NCI-H146 treated with DMSO at 0.1 percent for 48 hours (cell line): ENCODE measurements around the gene CACNA2D2.
A peak's percentile ranks its signal among the peaks of the same experiment; 100 is the strongest.

Source experiments
- DNase-seq: peaks from one replicate; lab custom pipeline; 2025; ENCODE audit not compliant: unreplicated experiment; lab: John Stamatoyannopoulos, UW

The CACNA2D2 gene

DNA sequence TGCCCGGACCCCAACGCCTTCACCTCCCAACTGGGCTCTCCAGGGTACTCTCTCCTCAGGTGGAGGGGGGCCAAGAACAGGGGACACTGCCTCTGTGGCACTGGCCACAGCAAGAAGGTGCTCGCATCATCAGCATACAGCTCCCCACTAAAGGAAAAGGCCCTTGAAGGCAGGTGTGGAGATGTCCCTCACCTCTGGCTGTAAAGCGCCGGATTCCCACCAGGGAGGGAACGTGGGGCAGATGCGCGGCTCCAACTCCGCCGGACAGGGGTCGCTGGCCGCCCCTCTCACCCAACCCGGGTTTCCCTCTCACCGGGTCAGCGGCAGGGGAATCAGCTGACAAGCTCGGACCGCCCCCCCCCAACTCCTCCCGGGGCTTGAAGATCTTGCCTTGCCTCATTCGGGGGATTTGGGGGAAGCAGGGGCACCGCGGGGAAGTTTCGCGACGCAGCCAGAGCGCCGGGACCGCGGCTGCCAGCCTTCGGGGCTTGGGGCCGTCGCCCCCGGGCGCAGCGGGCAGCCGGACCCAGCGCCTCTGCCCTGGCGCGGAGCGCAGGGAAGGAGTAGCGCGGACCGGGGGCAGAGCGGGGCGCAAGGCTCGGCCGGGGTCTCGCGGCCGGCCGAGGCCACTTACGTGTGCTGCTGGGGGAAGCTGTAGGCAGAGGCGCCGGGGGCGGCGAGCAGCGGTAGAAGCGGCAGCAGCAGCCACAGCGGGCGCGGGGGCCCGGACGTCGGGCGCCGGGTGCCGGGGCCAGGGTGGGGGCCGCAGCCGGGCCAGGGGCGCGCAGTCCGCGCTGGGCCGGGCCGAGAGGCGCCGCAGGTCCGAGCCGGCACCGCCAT lies 630 bp downstream of the CACNA2D2 start:
- DNase-seq, result no peak

DNA sequence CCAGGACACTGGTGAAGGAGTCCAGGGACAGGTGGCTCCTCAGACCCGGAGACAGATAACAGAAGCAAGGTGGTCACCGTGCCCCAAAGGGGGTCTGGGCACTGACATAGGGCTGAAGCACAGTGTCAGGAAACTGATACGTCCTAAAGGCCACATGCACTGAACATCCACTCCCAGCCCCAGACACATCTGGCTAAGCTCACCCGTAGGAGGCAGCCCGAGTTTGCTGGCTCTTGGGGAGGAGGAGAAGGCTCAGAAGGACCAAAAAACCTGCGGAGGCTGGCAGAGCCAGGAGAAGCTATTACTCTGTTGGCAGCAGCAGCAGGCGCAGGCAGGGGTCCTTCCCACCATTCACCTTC lies 1.2 kb downstream of the CACNA2D2 start:
- no peak for DNase-seq

DNA sequence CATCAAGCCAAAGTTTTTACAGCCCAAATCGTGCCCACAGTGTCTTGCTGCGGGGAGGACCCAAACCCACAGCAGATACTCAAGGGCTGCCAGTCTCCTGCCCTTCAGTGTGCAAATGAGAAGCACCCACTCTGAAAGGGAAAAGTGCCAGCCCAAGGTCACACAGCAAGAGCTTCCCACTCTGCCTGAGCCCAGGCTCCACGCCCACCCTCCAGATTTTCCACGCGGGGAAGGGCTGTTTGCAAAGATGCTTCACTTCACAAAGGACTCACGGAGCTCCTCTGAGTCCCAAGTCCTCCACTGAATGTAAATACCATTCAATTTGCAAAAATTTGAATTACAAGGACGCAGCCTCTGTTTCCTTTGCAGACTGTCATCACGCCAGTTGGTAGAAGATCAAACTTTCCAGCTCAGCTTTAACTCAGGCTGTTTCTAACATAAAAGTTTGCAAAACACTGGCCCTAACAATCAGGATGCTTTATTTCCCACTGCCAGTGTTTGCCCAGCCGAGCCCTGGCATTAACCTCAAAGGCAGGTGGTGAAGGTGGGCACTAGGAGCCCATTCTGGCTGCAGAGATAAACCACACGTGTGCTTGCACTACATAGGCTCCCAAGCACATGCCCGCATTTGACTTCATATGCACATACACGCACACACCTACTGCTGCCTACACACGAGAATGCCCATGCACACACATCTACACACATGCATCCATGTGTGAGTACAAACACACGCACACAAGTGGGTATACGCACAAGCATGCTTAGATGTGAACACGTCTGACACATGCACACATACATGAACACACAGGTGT lies 7.6 kb downstream of the CACNA2D2 start:
- no peak for DNase-seq

DNA sequence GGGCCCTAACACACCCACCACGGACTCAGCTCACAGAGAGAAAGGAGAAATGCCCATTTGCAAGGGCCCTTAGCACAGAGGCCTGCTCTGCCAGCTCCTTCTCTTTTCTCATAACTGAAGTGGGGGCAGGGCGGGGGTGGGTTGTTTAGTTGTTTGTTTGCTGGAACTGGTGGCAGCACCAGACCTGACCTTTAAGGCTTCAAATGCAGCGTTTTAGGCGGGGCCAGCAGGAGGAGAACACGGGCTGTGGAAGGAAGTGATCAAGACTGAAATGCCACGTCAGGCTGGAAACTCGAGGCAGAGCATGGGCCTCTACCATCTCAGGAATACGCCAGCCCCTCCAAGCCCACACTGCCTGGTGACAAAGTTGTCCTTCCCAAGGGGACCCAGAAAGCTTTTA lies 9.3 kb downstream of the CACNA2D2 start:
- DNase-seq, result no peak

DNA sequence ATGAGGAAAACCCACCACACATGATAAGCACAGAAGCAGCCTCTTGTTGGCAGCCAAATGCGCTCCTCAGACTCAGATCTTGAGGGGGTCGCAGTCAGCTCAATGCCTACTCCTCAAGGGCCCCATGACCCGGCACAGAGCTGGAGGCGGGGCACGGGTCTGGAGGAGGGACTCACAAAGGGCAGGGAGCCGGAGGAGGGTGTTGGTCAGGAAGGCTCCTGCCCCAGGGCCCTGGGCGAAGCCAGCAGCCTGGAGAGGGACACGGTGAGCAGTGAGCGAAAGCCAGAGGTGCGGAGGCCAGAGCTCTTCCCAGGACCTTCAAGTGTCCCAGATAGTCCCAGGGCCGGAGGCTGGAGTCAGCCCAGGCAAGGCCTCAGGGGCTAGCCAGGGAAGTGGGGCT lies 9.8 kb downstream of the CACNA2D2 start:
- DNase-seq, result no peak

DNA sequence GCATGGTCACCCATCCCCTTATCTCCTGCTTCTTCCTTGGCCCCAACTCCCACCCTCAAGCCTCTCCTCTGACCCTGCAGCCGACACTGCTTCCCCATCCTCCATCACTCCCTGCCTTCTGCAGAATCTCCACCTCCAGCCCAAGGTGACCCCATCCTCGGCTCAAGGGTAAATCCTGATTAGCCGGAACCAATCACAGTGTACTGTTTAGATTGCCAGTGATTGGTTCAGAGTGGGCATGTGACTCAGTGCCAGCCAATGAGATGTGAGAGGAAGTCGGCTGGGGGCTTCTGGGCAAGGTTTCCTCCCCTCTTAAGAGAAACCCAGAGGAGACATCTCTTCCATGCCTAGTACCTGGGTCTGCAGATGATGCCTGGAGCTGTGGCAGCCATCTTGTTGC lies 10.3 kb downstream of the CACNA2D2 start:
- no peak for DNase-seq

DNA sequence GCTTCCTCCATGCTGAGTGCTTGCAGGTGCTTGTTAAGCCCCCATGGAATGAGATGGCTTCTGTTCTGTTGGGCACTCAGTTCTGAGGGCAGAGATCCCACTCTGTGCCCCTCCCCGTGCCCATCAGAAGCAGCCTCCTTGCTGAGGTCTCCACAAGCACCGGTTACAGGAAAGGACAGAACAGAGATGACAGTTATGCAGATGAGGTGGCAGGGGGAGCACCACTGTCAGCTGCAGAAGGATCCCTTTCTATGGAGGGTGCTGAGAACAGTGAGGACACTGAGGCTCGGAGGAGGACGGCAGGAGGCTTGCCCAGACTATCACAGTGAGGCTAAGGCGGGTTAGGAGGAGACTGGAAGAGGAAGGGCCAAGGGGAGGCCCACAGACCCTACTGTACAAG lies 12.4 kb downstream of the CACNA2D2 start:
- DNase-seq, result no peak

DNA sequence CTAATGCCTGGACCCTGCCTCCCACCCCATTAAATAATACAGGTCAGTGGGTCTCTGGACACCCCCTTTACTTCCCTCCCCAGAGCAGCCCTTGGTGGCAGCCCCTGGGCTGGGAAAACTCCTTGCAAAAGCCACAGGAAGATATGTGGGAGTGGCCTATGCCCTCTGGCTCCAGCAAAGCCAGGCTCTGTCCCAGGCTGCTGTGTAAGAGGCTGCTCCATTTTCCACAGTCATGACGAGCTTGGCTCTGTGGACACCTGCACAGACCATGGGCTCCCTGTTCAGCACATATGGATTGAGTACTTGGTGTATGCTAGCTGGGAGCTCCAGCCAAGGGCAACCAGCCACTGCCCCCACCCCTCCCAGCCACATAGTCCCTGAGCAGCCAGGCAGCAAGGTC lies 13.0 kb downstream of the CACNA2D2 start:
- DNase-seq, result no peak

DNA sequence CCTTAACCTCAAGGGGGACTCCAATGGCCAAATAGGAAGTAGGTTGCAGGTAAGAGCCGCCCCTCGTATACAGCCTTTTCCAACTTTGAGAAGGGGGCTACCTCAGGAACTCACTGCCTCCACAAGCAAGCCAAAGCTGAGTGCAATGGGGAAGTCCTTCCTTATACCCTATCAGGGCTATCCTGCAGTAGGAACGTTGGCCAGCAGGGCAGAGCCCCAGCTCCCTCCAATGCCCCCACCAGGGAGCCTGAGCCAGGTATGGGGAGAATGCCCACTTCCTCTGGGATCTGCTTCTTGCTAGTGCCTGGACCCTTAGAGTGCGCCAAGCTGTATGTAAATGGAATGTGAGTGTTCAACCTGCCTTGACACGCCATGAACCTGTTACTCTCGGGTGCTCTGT lies 16.3 kb downstream of the CACNA2D2 start:
- no peak for DNase-seq

DNA sequence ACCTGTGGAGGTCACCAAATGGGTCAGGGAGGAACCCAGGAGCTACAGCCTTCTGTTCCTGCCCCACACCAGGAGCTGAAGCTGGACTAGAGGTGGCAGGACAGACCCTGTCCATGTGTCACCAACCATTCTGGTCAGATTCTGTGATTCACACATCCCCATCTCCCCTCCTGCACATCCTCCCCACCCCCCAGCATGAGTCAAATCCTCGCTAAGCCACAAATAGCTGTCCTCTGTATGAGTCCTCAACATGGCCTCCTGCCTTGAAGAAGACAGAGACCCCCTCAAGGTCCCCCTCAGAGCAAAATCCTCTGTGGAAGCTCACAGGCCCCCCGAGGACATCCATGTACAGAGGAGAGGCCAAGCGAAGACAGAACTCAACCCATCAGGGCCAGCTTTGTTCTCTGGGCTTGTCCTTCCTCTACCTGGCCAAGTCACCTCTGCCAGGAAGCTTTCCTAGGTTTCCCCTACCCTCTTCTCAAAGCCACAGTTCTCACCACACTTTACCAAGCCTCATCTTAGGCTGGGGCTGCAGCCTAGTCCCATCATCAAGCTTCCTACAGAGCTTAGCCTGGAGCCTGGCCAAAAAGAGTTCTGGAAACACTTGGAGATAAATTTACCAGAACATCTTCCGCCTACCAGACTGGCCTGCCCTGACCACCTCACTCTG lies 17.1 kb downstream of the CACNA2D2 start:
- DNase-seq, result no peak

DNA sequence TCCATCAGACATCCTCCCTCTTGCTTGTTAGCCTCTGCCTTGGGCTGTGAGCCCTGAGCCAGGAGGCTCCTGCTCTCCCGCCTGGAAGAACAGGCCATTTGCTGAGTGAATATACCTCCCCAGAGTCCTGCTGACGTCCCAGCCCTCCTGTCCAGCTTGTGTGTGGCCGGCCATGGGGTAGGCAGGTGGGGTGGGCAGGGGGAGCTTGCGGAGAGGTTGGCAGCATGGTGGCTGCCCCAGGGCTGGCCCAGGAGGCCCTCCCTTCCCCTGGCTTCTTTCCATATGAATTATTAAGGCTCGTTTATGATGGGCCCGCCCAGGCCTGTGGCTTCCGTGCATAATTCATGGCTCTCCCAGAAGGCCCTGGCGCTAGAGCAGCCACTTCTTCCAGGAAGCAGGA lies 18.7 kb downstream of the CACNA2D2 start:
- DNase-seq, result no peak

DNA sequence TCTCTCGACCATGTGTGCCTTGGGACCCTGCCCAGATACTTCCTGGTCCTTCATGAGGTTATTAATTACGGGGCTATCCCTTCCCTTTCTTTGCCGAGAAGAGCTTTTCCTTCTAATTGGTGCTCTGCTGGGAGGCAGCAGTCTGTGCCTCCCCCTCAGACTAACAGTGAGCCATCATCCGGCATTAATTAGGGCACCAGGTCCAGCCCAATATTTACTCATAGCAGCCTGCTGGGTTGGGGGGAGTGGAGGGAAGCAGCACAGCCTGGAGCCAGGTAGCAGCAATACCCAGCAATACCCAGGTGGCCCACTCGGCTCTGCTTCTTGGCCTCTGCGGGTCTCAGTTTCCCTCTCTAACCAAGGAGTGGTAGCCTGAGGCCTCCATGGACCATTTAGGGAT lies 20.1 kb downstream of the CACNA2D2 start:
- peak; percentile 33 for DNase-seq

DNA sequence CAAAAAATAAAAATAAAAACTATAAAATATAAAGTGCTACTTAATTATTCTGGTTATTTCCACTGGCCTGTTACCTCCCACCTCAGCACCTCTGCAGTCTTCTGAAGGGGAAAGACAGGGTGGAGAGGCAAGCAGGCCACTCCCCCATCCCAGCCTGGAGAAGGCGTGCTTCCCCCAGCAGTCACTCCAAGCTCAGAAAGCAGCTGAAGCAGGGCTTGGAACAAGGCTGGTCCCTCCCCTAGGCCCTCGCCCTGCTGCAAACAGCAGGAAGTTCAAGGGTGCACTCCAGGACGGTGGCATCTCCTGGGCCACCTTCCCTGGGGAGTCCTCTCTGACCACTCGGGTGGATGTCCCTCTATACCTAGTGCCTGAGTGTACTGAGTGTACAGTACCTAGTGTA lies 21.4 kb downstream of the CACNA2D2 start:
- no peak for DNase-seq

DNA sequence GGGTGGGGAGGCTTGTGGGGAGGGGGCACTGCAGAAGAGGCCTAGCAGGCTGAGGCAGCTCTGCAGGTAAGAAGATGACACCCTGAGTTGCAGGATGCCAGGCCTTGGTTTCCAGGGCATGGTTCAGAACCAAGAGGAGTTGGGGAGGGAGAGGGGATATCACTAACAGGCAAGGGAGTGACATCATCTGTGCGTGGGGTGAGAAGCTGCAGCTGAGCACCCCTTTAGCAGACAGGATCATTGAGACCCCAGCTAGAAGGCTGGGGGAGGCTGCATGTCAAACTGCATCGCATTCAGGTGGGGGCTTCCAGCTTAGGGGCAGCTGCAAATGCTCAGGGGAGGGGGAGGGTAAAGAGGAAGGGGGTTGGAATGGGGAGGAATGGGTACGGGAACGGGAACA lies 23.0 kb downstream of the CACNA2D2 start:
- no peak for DNase-seq

DNA sequence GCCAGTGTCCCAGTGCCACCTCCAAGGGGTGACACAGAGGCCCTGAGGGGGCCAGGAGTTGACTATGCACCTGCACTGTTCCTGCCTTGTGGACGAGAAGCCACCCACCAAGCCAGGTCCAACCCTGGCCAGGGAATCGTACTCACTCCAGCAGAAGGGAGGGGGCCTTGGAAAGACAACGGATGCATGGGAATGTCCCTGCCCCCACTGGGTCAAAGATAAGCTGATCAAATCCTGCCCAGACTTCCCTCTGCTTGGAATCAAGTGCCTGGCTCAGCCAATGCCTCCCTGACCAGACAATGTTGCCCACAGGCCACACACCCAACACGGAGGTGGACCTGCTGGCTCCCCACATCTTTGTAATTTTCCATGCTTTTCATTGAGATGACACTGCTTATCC lies 23.9 kb downstream of the CACNA2D2 start:
- DNase-seq, result no peak

DNA sequence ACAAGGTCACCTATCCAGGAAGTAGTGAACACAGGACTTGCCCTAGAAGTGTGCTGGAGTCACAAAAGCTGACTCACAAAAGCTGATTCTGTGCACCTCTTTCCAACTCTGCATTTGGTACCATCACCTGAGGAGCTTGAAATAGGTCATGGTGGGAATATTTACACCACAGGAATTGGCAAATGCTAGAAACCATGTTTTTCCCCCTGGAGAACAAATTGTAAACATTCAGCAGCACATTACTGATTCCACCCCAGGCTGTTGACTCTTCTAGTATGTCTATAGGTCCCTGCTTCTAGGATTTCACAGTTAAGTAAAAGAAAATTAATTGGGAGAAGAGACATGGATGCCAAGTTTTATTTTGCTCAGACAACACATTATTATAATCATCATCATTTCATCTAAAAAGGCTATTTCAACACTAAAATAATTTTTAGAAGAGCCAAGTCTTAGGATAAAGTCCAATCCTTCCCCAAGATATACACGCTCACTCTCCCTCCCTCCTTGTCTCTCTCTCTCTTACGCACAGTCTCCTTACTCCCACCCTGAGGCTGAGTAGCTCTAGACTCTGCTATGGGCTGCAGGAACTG lies 24.7 kb downstream of the CACNA2D2 start:
- no peak for DNase-seq

DNA sequence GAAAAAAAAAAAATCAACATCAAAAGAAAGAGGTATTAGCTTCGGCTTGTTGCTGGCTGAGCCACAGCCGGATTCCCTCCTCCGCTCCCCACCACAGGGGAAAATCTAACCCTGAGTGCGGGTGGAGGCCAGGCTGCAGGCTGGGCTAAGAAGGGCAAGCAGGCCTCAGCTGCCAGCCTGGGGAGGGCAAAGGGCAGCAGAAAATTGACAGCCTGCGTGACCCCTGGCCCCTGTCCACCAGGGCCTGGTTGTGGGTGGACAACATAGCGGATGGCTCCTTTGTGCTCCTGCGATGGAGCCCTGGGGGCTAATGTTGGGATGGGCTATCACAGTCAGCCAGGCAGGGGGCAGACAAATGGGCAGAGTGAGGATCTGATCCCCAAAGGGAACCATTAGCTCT lies 25.4 kb downstream of the CACNA2D2 start:
- no peak for DNase-seq

DNA sequence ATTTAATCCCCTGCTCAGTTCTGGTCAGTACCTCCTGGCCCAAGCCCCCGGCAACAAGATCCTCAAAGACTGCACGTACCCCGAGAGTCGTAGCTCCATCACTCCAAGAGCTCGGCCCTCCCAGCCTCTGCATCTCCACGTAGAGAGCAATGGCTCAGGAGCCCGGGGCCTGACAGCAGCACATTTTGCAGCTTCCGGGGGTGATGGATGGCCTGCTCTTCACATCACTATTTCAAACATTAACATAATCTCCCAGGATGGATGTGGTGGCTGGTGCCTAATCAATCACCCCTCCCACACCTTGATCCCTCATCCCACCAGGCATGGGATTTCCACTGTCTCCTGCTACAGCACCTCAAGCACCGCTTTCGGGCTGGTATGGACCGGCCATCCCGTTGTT lies 28.1 kb downstream of the CACNA2D2 start:
- DNase-seq, result no peak

DNA sequence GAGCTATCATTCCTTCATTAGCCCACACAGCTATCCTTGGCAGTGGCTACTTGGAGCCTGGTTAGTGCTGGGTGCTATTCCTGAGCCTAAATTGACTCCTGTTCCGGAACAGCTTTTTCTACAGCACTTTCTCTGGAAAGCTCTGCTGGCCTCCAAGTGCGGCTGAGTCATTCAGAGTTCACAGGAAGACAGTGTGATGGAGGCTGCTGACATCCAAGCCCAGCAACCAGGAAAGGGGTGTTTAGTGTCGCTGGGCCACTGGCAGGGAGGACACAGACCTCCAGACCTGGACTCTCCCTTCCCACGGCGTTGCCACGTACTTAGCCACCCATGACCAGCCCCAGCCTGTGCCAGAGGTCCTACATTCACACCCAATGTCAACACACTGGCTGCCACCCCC lies 28.7 kb downstream of the CACNA2D2 start:
- no peak for DNase-seq

DNA sequence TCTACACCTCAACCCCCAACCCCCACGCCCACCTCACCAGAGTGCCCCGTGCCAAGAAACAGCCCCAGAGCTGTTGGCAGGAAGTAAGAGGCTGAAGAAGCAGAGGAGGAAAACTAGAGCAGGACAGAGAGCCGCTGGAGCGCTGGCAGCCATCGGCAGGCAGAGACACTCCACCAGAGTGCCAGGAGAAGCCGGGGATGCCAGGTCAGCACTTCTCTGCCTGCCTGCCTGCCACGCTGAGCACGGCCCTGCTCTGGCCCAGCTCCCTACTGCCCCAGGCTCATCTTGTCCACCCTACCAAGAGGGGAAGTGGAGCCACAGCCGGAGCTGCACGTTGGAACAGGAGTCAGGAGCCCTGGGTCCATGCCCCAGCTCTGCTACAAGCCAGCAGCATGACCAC lies 29.7 kb downstream of the CACNA2D2 start:
- DNase-seq, result no peak

DNA sequence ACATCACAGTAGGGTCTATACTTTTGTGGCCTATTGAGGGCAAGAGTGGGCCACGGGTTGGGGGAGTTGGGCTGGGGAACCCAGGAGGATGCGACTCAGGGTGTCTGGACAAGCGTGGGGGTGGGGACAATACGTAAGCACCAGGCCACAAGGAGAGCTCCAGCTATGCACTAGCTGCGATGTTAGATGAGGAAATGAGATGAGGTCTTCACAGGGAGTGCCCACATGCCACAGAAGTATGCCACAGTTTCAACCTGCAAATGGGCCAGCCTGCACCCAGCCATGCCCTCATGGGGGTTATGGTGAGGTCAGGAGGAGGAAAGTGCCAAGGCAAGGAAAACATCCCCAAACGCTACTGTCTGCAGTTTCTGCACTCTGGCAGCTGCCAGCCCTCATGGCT lies 30.5 kb downstream of the CACNA2D2 start:
- DNase-seq, result no peak

DNA sequence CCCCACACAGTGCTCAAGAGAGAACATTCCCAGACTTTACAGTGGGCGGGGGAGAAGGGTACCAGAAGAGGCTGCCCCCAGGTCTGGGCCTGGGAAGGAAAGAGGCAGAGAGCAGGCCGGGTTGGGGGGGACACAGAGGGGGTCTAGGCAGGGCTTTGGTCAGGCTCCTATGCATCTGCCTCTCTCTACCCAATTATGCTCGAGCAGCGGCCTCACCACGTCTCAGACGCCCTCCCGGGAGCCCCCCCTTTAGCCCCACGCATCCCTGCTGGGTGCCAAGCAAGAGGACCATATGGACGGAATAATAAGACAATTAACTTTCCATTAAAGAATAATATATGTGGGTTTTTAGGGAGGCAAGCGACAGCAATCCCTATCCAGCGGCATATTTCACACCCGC lies 32.8 kb downstream of the CACNA2D2 start:
- no peak for DNase-seq
